22Rv1 (cell line): ENCODE data around the gene CSF3R.

Experiments used
- ZFX ChIP-seq: fragments of 450-650 bp; IDR thresholded peaks from 2 replicates; pipeline ENCODE4 v1.6.1; 2017; ENCODE audit warnings: antibody characterized with exemption, borderline replicate concordance
- TF ChIP-seq, protein P1 (sequence below): fragments of 450-650 bp; IDR thresholded peaks from 2 replicates; pipeline ENCODE4 v1.5.1; 2017; ENCODE audit warnings: mild to moderate bottlenecking

- TF ChIP-seq ZFX, result no peak
- TF ChIP-seq, protein P1, sequence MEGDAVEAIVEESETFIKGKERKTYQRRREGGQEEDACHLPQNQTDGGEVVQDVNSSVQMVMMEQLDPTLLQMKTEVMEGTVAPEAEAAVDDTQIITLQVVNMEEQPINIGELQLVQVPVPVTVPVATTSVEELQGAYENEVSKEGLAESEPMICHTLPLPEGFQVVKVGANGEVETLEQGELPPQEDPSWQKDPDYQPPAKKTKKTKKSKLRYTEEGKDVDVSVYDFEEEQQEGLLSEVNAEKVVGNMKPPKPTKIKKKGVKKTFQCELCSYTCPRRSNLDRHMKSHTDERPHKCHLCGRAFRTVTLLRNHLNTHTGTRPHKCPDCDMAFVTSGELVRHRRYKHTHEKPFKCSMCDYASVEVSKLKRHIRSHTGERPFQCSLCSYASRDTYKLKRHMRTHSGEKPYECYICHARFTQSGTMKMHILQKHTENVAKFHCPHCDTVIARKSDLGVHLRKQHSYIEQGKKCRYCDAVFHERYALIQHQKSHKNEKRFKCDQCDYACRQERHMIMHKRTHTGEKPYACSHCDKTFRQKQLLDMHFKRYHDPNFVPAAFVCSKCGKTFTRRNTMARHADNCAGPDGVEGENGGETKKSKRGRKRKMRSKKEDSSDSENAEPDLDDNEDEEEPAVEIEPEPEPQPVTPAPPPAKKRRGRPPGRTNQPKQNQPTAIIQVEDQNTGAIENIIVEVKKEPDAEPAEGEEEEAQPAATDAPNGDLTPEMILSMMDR, result no peak
Observed at GRCh38 chr1:36530791-36531190, 48.1 kb upstream of the CSF3R start.
